Caco-2 (cell line): ENCODE results near the gene ACTL8. TPM values are rescaled to one million over a fixed set of nuclear protein-coding genes. Genes with fewer than 3 reads are reported as not detected.

Source experiments
- BruUV-seq: library from RNA; stranded (reverse); fragments of 400-500 nt; replicated peaks from 2 replicates; lab custom pipeline; 2021; lab: Mats Ljungman, UMichigan
- CTCF ChIA-PET: fragments of 300-600 bp; sonication (Branson Sonifier 250); formaldehyde crosslinking; loops from one replicate; lab custom pipeline; 2022; ENCODE audit warnings: antibody characterized with exemption; lab: Charles Lee
- POLR2A ChIA-PET: fragments of 300-600 bp; sonication (Branson Sonifier 250); formaldehyde crosslinking; loops from one replicate; lab custom pipeline; 2022; ENCODE audit warnings: antibody characterized with exemption; lab: Charles Lee
- DNase-seq, 2 experiments: peaks; one replicate each; pipeline versions ENCODE4 v3.0.0 to v3.0.0-alpha.2; 2020 to 2022
- H3K27me3 ChIP-seq: replicated peaks from 2 replicates; pipeline ENCODE4 v1.6.0; 2011; ENCODE audit warnings: low read length; ENCODE audit not compliant: control insufficient read depth, insufficient read depth
- H3K36me3 ChIP-seq: 2 replicates; pipeline ENCODE4 v1.5.1; 2011; ENCODE audit warnings: low read length; ENCODE audit not compliant: control insufficient read depth, insufficient read depth
- H3K4me1 ChIP-seq: fragments of 250-450 bp; sonication (Bioruptor Pico); 2 replicates; pipeline ENCODE4 v1.5.1; 2020; ENCODE audit warnings: mild to moderate bottlenecking
- H3K4me3 ChIP-seq: 2 replicates; pipeline ENCODE4 v1.5.1; 2011; ENCODE audit warnings: low read depth, mild to moderate bottlenecking, control low read depth, low read length
- H3K9me3 ChIP-seq: fragments of 250-450 bp; sonication (Bioruptor Pico); 2 replicates; pipeline ENCODE4 v1.5.1; 2020; ENCODE audit warnings: mild to moderate bottlenecking, moderate library complexity
- H3K27ac Mint-ChIP-seq: one replicate; pipeline ENCODE4 v1.8.0; 2022; ENCODE audit warnings: mixed read lengths; ENCODE audit not compliant: unreplicated experiment
- H3K27me3 Mint-ChIP-seq: one replicate; pipeline ENCODE4 v1.8.0; 2022; ENCODE audit warnings: mixed read lengths; ENCODE audit not compliant: insufficient read depth, unreplicated experiment
- H3K36me3 Mint-ChIP-seq: one replicate; pipeline ENCODE4 v1.8.0; 2022; ENCODE audit warnings: mild to moderate bottlenecking, mixed read lengths; ENCODE audit not compliant: insufficient read depth, unreplicated experiment
- H3K4me1 Mint-ChIP-seq: one replicate; pipeline ENCODE4 v1.8.0; 2022; ENCODE audit warnings: low read depth, mixed read lengths; ENCODE audit not compliant: unreplicated experiment
- H3K4me3 Mint-ChIP-seq: one replicate; pipeline ENCODE4 v1.8.0; 2022; ENCODE audit warnings: mild to moderate bottlenecking, moderate library complexity, mixed read lengths; ENCODE audit not compliant: unreplicated experiment
- H3K9me3 Mint-ChIP-seq: one replicate; pipeline ENCODE4 v1.8.0; 2022; ENCODE audit warnings: mixed read lengths; ENCODE audit not compliant: unreplicated experiment
- CTCF ChIP-seq, 2 experiments: fragments of 200-600 bp in 1 of 2; IDR thresholded peaks; 1 replicate in 1 of 2; 2 replicates in 1 of 2; pipeline versions ENCODE4 v1.5.1 to v1.8.0; 2011 to 2022; ENCODE audit warnings: antibody characterized with exemption in 1 of 2, control low read depth in 1 of 2, inconsistent platforms in 1 of 2, low read depth in 1 of 2, low read length in 1 of 2, mild to moderate bottlenecking in 1 of 2, moderate library complexity in 1 of 2; ENCODE audit not compliant: insufficient read depth in 1 of 2, severe bottlenecking in 1 of 2, unreplicated experiment in 1 of 2
- intact Hi-C: fragments of 100-400 bp; cut with micrococcal nuclease; formaldehyde crosslinking; loops from one replicate; pipeline ENCODE4 v1.10.0; 2022; ENCODE audit not compliant: unreplicated experiment
- total RNA-seq: library from RNA; stranded (reverse); gene quantifications from 2 replicates; pipeline ENCODE4 v1.2.3, GENCODE V29; 2022

Gene ACTL8
- total RNA-seq, 1 experiment from 2014 or later = 79.3 TPM

- no peak overlapping the region for H3K27ac Mint-ChIP-seq
- Histone ChIP-seq H3K27me3 (no peaks in the 10 kb centered on the region), H3K9me3 (no peaks in the 10 kb centered on the region), H3K4me3 (no peak overlapping the region), H3K36me3 (no peaks in the 10 kb centered on the region), H3K4me1 (no peaks in the 10 kb centered on the region)
- no peak for DNase-seq
- no peaks in the 10 kb centered on the region for H3K27me3 Mint-ChIP-seq
- intact Hi-C loops = no loop called here
- no peak for TF ChIP-seq CTCF (IDR thresholded peaks at IDR 0.05; ENCODE audit: insufficient read depth in 1 of 2, low read depth in 1 of 2, low read length in 1 of 2, severe bottlenecking in 1 of 2, unreplicated experiment in 1 of 2)
- H3K4me1 Mint-ChIP-seq = no peaks in the 10 kb centered on the region
- POLR2A ChIA-PET = no interaction called here
- CTCF ChIA-PET = no interaction called here
- peaks cover 5% of the 10 kb centered on the region for H3K36me3 Mint-ChIP-seq
- H3K4me3 Mint-ChIP-seq = no peak overlapping the region
- no TSS peak for BruUV-seq
- no peaks in the 10 kb centered on the region for H3K9me3 Mint-ChIP-seq
Observed at GRCh38 chr1:17764591-17764990, 9.5 kb downstream of the ACTL8 start.

GRCh38 chr1:17765444-17766411 is 10.6 kb downstream of the ACTL8 start:
- BruUV-seq = no TSS peak
- no peaks in the 10 kb centered on the region for H3K36me3 ChIP-seq
- Mint-ChIP-seq H3K36me3 (no peaks in the 10 kb centered on the region), H3K27me3 (no peaks in the 10 kb centered on the region), H3K9me3 (no peaks in the 10 kb centered on the region), H3K4me3 (no peak overlapping the region), H3K27ac (no peak overlapping the region), H3K4me1 (no peaks in the 10 kb centered on the region)
- ChIA-PET POLR2A (no interaction called here), CTCF (no interaction called here)
- no peak overlapping the region for H3K4me3 ChIP-seq
- intact Hi-C loops = no loop called here
- TF ChIP-seq CTCF (IDR thresholded peaks at IDR 0.05; ENCODE audit: insufficient read depth in 1 of 2, low read depth in 1 of 2, low read length in 1 of 2, severe bottlenecking in 1 of 2, unreplicated experiment in 1 of 2) = no peak
- no peaks in the 10 kb centered on the region for H3K4me1 ChIP-seq
- H3K27me3 ChIP-seq = no peaks in the 10 kb centered on the region
- DNase-seq = no peak
- no peaks in the 10 kb centered on the region for H3K9me3 ChIP-seq

GRCh38 chr1:17768651-17769241 is 13.6 kb downstream of the ACTL8 start:
- H3K4me3 ChIP-seq = no peak overlapping the region
- POLR2A ChIA-PET = no interaction called here
- no peak overlapping the region for H3K4me3 Mint-ChIP-seq
- H3K9me3 ChIP-seq = no peaks in the 10 kb centered on the region
- H3K4me1 ChIP-seq = no peaks in the 10 kb centered on the region
- no peaks in the 10 kb centered on the region for H3K9me3 Mint-ChIP-seq
- H3K27me3 ChIP-seq = no peaks in the 10 kb centered on the region
- no peak overlapping the region for H3K27ac Mint-ChIP-seq
- no peaks in the 10 kb centered on the region for H3K36me3 Mint-ChIP-seq
- H3K4me1 Mint-ChIP-seq = no peaks in the 10 kb centered on the region
- no peak for DNase-seq
- BruUV-seq = no TSS peak
- CTCF ChIA-PET = interaction anchor here (1.2 kb wide), 1 partner anchor 9 kb away, joined by 3 read pairs; no protein-coding TSS in a partner anchor
- no peak for TF ChIP-seq CTCF (IDR thresholded peaks at IDR 0.05; ENCODE audit: insufficient read depth in 1 of 2, low read depth in 1 of 2, low read length in 1 of 2, severe bottlenecking in 1 of 2, unreplicated experiment in 1 of 2)
- H3K36me3 ChIP-seq = no peaks in the 10 kb centered on the region
- H3K27me3 Mint-ChIP-seq = no peaks in the 10 kb centered on the region
- intact Hi-C loops = no loop called here
